Osteocyte (in vitro differentiated cells): ENCODE data around the gene SORL1-AS1.

ENCODE experiments used
- DNase-seq: peaks from one replicate; pipeline ENCODE4 v3.0.0; 2021; ENCODE audit warnings: mixed read lengths; ENCODE audit not compliant: unreplicated experiment; ENCODE audit errors: extremely low spot score
- H3K27ac Mint-ChIP-seq: one replicate; pipeline ENCODE4 v1.8.0; 2021; ENCODE audit warnings: mild to moderate bottlenecking, mixed read lengths; ENCODE audit not compliant: unreplicated experiment
- H3K27me3 Mint-ChIP-seq: one replicate; pipeline ENCODE4 v1.8.0; 2021; ENCODE audit warnings: mixed read lengths; ENCODE audit not compliant: unreplicated experiment
- H3K36me3 Mint-ChIP-seq: one replicate; pipeline ENCODE4 v1.8.0; 2021; ENCODE audit warnings: mixed read lengths; ENCODE audit not compliant: unreplicated experiment
- H3K4me1 Mint-ChIP-seq: one replicate; pipeline ENCODE4 v1.8.0; 2021; ENCODE audit warnings: mixed read lengths; ENCODE audit not compliant: unreplicated experiment
- H3K4me3 Mint-ChIP-seq: one replicate; pipeline ENCODE4 v1.8.0; 2021; ENCODE audit warnings: mild to moderate bottlenecking, moderate library complexity, mixed read lengths; ENCODE audit not compliant: unreplicated experiment
- H3K9me3 Mint-ChIP-seq: one replicate; pipeline ENCODE4 v1.8.0; 2021; ENCODE audit warnings: mixed read lengths; ENCODE audit not compliant: unreplicated experiment
- CTCF ChIP-seq: fragments of 200-600 bp; sonication (generic); IDR thresholded peaks from 2 replicates; pipeline ENCODE4 v1.5.0; 2021; ENCODE audit warnings: antibody characterized with exemption, mild to moderate bottlenecking, moderate library complexity

The SORL1-AS1 gene

DNA sequence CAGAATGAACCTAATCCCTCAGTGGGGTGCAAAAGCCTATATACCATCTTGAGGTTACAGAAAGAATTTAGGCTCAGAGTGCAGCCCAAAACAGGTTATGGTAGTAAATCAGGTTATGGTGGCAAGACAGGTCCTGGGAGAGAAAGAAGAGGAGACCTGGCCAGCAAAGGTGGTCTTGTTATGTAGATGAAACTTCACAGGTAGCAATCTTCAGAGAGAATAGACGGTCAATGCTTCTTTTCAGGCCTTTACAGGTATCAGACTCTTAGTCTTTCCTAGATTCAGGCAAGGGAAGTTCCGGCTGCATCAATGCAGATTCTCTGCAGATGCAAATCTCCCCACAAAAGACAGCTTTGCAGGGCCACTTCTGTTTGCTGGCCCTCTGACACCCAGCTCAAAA lies 46.5 kb downstream of the SORL1-AS1 start:
- no peaks in the 10 kb centered on the region for H3K9me3 Mint-ChIP-seq
- H3K36me3 Mint-ChIP-seq: no peaks in the 10 kb centered on the region
- no peaks in the 10 kb centered on the region for H3K4me1 Mint-ChIP-seq
- no peak for DNase-seq
- TF ChIP-seq CTCF: no peak
- H3K27ac Mint-ChIP-seq: no peak overlapping the region
- H3K27me3 Mint-ChIP-seq: peaks cover 14% of the 10 kb centered on the region
- H3K4me3 Mint-ChIP-seq: no peak overlapping the region

- Mint-ChIP-seq H3K9me3 (no peaks in the 10 kb centered on the region), H3K4me1 (no peaks in the 10 kb centered on the region), H3K27me3 (peaks cover 14% of the 10 kb centered on the region), H3K27ac (no peak overlapping the region), H3K4me3 (no peak overlapping the region), H3K36me3 (no peaks in the 10 kb centered on the region)
- no peak for TF ChIP-seq CTCF
- no peak for DNase-seq
Measured at GRCh38 chr11:121405646-121406045, 47.1 kb downstream of the SORL1-AS1 start.

DNA sequence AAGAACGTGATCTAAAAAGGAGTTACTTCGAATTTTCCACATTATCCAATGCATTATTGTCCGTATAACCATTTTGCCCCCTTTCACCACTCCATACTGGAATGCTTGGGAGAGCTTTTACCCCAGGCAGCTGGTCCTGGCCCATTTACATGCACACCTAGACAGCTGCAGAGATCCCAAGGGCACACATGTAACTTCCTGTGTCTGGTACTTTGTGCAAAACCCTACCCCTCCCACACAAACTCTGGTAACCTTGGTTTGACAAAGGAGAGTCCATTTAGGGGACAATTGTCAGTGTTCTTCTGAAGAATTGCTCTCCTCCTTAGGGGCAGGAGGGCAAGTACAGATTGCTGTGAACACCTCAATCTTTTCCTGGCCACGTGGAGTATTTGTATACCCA lies 58.0 kb downstream of the SORL1-AS1 start:
- Mint-ChIP-seq H3K4me3 (no peak overlapping the region), H3K4me1 (no peaks in the 10 kb centered on the region), H3K27ac (no peak overlapping the region), H3K36me3 (no peaks in the 10 kb centered on the region), H3K27me3 (peaks cover 2% of the 10 kb centered on the region), H3K9me3 (no peaks in the 10 kb centered on the region)
- no peak for DNase-seq
- TF ChIP-seq CTCF: no peak

GRCh38 chr11:121393855-121394254 lies 58.9 kb downstream of the SORL1-AS1 start:
- Mint-ChIP-seq H3K27me3 (peaks cover 2% of the 10 kb centered on the region), H3K4me1 (no peaks in the 10 kb centered on the region), H3K9me3 (no peaks in the 10 kb centered on the region), H3K27ac (no peak overlapping the region), H3K4me3 (no peak overlapping the region), H3K36me3 (no peaks in the 10 kb centered on the region)
- no peak for DNase-seq
- TF ChIP-seq CTCF: no peak

DNA sequence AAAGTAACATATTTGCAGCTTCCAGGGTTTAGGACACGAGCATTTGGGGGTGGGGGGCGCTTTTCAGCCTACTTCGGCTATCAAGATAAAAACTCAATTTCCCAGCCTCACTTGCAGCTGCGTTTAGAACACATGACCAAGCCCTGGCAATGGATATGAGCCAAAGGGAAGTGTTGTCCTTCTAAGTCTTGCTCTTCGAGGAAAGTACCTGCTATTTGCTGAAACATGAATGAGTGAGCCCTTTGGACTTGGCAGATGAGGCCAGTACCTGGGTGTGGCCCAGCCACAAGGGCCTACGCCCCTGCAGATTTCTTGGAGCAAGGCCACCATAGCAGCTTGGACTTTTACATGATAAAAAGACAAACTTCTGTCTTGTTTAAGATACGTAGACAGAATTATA lies 60.9 kb downstream of the SORL1-AS1 start:
- H3K4me1 Mint-ChIP-seq: no peaks in the 10 kb centered on the region

More for the DNA sequence above, 60.9 kb downstream of the SORL1-AS1 start:
- TF ChIP-seq CTCF: no peak
- H3K36me3 Mint-ChIP-seq: no peaks in the 10 kb centered on the region
- H3K27me3 Mint-ChIP-seq: peaks cover 2% of the 10 kb centered on the region
- no peaks in the 10 kb centered on the region for H3K9me3 Mint-ChIP-seq
- no peak overlapping the region for H3K27ac Mint-ChIP-seq
- DNase-seq: no peak
- H3K4me3 Mint-ChIP-seq: no peak overlapping the region
